ENCODE data around the gene FRMPD1. TPM values are rescaled to one million over a fixed set of nuclear protein-coding genes. Genes with fewer than 3 reads are reported as not detected.

Gene FRMPD1
- total RNA-seq, 2 donors from 2014 or later = 0.33 to 0.55 TPM

- no peak overlapping the region for H3K27ac ChIP-seq (ENCODE audit: low read depth, low read length)
- WGBS, 2 experiments (ENCODE audit: insufficient coverage in 1 of 2, insufficient read length in 1 of 2) = 40 to 83% methylated on average over 1 to 2 of the region's 2 CpGs
- no peak for TF ChIP-seq CTCF (conservative IDR thresholded peaks at IDR 0.05)
Measured at GRCh38 chr9:37732952-37733351, 82.2 kb downstream of the FRMPD1 start.

GRCh38 chr9:37739222-37739621, 88.5 kb downstream of the FRMPD1 start:
- no peak for DNase-seq
- Histone ChIP-seq H3K4me1 (ENCODE audit: control insufficient read depth, insufficient read depth, low read length) (no peaks in the 10 kb centered on the region), H3K27ac (ENCODE audit: low read depth, low read length) (no peak overlapping the region), H3K27me3 (ENCODE audit: control insufficient read depth, insufficient read depth, low read length, poor library complexity, severe bottlenecking) (no peaks in the 10 kb centered on the region), H3K9ac (ENCODE audit: extremely low read depth, low read length, poor library complexity, severe bottlenecking) (no peak overlapping the region), H3K9me3 (ENCODE audit: control insufficient read depth, low read length) (no peaks in the 10 kb centered on the region), H3K36me3 (ENCODE audit: control insufficient read depth, insufficient read depth, low read length) (no peaks in the 10 kb centered on the region), H3K4me3 (ENCODE audit: low read length) (no peak overlapping the region)
- Mint-ChIP-seq H3K4me1 (peaks cover 3% of the 10 kb centered on the region), H3K9me3 (no peaks in the 10 kb centered on the region), H3K27me3 (ENCODE audit: insufficient read depth) (no peaks in the 10 kb centered on the region), H3K27ac (no peak overlapping the region), H3K36me3 (ENCODE audit: low read depth) (no peaks in the 10 kb centered on the region), H3K4me3 (no peak overlapping the region)
- no peak for TF ChIP-seq CTCF (conservative IDR thresholded peaks at IDR 0.05)
- 85 to 90% methylated on average over 4 to 5 of the region's 5 CpGs for WGBS, 2 experiments (ENCODE audit: insufficient coverage in 1 of 2, insufficient read length in 1 of 2)

More at GRCh38 chr9:37732952-37733351, 82.2 kb downstream of the FRMPD1 start:
- Mint-ChIP-seq H3K4me1 (peaks cover 3% of the 10 kb centered on the region), H3K27ac (no peak overlapping the region), H3K4me3 (no peak overlapping the region), H3K27me3 (ENCODE audit: insufficient read depth) (peaks cover 6% of the 10 kb centered on the region), H3K36me3 (ENCODE audit: low read depth) (no peaks in the 10 kb centered on the region), H3K9me3 (no peaks in the 10 kb centered on the region)
- Histone ChIP-seq H3K9me3 (ENCODE audit: control insufficient read depth, low read length) (no peaks in the 10 kb centered on the region), H3K36me3 (ENCODE audit: control insufficient read depth, insufficient read depth, low read length) (no peaks in the 10 kb centered on the region), H3K4me1 (ENCODE audit: control insufficient read depth, insufficient read depth, low read length) (peaks cover 4% of the 10 kb centered on the region), H3K27me3 (ENCODE audit: control insufficient read depth, insufficient read depth, low read length, poor library complexity, severe bottlenecking) (no peaks in the 10 kb centered on the region), H3K4me3 (ENCODE audit: low read length) (no peak overlapping the region), H3K9ac (ENCODE audit: extremely low read depth, low read length, poor library complexity, severe bottlenecking) (no peak overlapping the region)
- no peak for DNase-seq

GRCh38 chr9:37740128-37740527, 89.4 kb downstream of the FRMPD1 start:
- DNase-seq = no peak
- no peaks in the 10 kb centered on the region for H3K36me3 Mint-ChIP-seq (ENCODE audit: low read depth)
- Histone ChIP-seq H3K36me3 (ENCODE audit: control insufficient read depth, insufficient read depth, low read length) (no peaks in the 10 kb centered on the region), H3K9me3 (ENCODE audit: control insufficient read depth, low read length) (no peaks in the 10 kb centered on the region), H3K27ac (ENCODE audit: low read depth, low read length) (no peak overlapping the region), H3K27me3 (ENCODE audit: control insufficient read depth, insufficient read depth, low read length, poor library complexity, severe bottlenecking) (no peaks in the 10 kb centered on the region), H3K4me3 (ENCODE audit: low read length) (no peak overlapping the region), H3K4me1 (ENCODE audit: control insufficient read depth, insufficient read depth, low read length) (no peaks in the 10 kb centered on the region), H3K9ac (ENCODE audit: extremely low read depth, low read length, poor library complexity, severe bottlenecking) (no peak overlapping the region)
- H3K9me3 Mint-ChIP-seq = no peaks in the 10 kb centered on the region
- no peak overlapping the region for H3K27ac Mint-ChIP-seq
- H3K4me3 Mint-ChIP-seq = no peak overlapping the region
- no peaks in the 10 kb centered on the region for H3K27me3 Mint-ChIP-seq (ENCODE audit: insufficient read depth)
- no peak for TF ChIP-seq CTCF (conservative IDR thresholded peaks at IDR 0.05)
- 96 to 98% methylated on average over 12 to 16 of the region's 16 CpGs for WGBS, 2 experiments (ENCODE audit: insufficient coverage in 1 of 2, insufficient read length in 1 of 2)
- peaks cover 3% of the 10 kb centered on the region for H3K4me1 Mint-ChIP-seq

Data from endodermal cell (in vitro differentiated cells).